Activated CD4-positive, CD25-positive, alpha-beta regulatory T cell (primary cell): ENCODE results near the gene USP9X.
"Not testable (repeated sequence)": the region's sequence is repeated elsewhere in the genome, so short reads cannot be mapped to it uniquely, and the experiment has no call there.

ENCODE experiments used
- DNase-seq, 4 experiments: peaks; one replicate each; lab custom pipeline; 2025; lab: John Stamatoyannopoulos, UW

USP9X gene

DNA sequence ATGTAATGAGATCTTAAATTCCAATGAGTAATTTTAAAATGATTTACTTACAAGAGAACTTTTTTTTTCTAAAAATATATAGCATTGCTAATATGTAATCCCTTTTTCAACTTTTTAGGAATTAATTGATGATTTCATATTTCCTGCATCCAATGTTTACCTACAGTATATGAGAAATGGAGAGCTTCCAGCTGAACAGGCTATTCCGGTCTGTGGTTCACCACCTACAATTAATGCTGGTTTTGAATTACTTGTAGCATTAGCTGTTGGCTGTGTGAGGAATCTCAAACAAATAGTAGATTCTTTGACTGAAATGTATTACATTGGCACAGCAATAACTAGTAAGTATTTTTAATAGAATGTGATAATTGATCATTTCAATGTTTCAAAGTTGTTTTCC is 113.2 kb downstream of the USP9X start:
- no peak for DNase-seq

DNA sequence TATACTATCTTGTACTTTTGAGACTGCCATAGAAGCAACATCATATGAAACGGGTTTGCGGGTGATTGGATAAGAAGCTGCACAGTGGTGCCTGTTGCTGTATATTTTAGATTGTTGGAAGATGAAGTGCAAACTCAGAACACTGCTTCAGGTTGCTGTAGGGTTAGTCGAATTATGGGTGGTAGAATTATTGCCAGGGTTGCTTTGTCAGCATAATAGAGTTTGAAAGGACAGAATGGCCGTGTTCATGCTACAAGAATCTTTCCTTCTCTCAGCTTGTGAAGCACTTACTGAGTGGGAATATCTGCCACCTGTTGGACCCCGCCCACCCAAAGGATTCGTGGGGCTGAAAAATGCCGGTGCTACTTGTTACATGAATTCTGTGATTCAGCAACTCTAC is 115.5 kb downstream of the USP9X start:
- DNase-seq: no peak

DNA sequence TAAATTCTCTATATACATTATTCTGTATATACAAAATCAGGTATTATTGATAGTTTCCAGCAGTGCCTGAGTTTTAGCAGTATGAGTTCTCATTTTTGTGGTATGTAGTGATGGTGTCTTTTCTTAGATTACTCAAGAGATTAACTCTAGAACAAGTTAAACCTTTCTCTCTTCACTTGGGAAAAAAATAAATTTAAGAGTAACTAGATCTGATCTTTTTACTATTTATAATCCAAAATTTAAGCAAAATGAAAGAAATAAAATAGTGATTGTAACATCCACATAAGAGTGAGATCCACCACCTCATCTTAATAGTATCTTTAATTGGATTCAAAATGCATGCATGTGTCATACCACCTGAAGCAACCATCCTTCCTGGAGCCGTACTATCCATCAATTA is 124.6 kb downstream of the USP9X start:
- DNase-seq: no peak

DNA sequence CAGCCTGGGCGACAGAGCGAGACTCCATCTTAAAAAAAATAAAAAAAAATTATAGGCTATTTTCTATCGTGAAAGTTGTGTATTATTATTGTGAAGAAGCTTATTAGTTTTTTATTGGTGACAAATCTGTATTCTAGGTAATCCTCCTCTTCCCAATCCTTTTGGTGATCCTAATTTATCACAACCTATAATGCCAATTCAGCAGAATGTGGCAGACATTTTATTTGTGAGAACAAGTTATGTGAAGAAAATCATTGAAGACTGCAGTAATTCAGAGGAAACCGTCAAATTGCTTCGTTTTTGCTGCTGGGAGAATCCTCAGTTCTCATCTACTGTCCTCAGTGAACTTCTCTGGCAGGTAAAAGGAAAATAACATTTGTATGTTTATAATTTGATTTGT is 139.4 kb downstream of the USP9X start:
- no peak for DNase-seq

DNA sequence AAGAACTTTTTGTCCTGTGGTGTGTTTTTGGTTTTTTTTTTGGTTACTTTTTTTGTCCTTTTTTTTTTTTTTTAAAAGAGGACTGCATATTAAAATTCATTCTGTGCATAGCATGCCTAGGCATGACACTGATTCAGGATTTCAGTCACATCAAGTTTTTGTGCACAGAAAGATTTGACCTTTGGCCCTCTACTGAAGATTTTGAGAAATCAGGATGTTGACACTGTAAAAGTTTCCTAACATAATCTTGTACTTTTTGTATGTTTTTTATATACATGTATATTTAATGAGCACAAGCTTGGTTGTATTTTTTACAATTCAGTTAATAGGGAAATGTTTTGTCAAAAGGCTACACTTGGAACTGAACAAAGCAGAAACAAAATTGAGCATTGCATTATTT is 148.7 kb downstream of the USP9X start:
- no peak for DNase-seq

DNA sequence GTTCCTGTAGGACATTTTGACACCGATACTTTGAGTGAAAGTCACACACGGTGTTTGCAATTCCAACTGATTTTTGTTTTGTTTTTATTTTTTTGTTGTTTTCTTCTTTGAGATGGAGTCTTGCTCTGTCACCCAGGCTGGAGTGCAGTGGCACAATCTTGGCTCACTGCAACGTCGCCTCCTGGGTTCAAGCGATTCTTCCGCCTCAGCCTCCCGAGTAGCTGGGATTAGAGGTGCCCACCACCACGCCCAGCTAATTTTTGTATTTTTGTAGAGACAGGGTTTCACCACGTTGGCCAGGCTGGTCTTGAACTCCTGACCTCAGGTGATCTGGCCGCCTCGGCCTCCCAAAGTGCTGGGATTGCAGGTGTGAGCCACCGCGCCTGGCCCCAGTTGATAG is 149.2 kb downstream of the USP9X start:
- not testable (repeated sequence) for DNase-seq

DNA sequence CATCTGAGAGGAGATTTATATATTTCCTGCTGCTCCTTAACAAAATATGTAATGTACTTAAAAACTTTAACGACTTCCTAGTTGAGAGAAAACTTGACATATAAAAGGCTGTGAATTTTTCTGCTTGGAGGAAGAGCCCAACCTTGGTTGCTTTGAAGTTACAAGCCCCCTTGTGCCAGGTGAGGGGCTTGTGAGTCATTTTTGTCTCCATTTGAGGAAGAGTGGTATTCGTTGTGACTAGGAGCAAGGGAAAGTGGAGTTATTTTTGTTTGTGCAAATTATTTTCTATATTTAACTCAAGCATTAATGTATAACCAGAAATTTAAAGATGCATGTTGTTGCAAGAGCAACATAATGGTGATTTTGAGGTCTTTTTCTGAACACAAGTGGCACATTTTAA is 149.7 kb downstream of the USP9X start:
- no peak for DNase-seq

DNA sequence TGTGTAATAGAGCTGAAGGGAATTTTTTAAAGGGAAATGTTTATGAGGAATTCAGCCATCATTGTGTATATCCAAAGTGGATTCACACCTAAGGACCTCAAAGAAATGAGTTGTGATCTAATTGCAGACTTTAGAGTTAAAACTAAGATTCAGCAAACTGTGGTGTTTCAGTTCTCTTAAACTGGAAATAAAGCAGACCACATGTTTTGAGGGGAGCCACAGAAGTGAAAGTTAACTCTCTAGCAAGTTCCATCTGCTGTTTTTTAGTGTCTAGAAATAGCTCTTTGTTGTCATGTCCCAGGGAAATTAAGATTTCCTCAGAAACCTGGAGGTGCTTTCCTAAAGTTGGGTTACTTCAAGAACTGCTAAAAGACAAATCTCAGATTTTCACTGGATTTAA is 151.4 kb downstream of the USP9X start:
- DNase-seq: no peak

DNA sequence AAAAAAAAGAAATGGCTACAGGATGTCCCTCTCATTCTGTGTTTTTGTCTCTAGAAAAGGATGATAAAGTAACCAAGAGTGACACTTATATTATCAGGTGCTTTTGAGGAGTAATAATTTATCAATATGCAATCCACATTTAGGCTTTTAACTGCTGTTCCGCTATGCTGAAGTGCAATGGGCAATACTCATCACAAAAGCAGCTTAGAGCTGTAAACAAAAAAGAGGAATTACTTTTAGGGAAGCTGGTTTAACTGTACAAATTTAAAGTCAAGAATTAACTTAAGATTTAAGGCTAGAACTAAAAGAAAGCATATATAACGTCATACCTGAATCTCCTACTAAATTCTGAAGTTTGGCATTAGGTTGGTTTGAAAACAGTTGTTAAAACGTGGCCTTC is 155.3 kb downstream of the USP9X start:
- no peak for DNase-seq

DNA sequence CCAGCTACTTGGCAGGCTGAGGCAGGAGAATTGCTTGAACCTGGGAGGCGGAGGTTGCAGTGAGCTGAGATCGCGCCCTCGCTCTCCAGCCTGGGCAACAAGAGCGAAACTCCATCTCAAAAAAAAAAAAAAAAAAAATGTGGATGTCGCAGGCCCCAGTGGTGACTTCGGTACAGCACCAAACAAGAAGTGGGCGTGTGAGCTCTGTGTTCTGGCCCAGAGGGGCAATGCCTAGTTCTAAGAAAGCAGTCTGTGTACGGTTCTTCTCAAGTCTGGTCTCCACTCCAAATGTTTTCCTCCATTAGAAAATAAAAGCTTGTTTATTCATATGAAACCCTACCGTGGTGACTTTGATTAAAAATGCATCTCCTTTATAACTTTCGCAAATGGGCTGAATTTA is 156.7 kb downstream of the USP9X start:
- DNase-seq: no peak

DNA sequence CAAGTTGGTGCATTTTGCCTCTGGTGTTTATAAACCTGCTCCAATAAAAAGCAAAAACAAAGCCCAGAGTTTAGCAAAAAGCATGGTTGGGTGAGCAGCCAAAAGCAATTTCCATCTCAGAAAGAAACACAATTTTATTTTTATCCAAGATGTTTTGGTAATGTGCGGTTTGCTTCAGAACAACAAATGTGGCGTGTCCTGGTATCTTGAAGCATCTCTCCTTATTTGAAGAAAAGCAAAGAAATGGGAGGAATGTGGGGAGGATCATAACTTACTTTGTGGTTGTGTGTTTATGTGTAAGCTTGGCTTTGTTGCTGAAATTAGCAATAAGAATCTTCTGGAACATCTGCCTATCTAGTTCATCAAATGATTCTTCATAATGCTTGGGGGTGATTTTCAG is 160.4 kb downstream of the USP9X start:
- no peak for DNase-seq

DNA sequence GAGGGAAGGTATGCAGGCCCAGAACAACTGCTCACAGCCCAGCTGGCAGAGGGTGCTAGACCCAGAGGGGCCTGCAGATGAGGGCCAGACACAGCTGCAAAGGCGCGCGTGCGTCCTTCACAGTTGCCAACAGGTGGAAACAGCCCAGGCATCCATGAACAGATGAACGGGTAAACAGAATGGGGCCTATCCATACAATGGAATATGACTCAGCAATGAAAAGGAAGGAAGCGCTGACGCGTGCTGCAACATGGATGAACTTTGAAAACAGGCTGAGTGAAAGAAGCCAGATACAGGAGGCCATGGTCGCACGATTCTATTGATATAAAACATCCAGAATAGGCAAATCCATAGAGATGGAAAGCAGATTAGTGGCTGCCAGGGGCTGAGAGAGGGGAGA is 165.6 kb downstream of the USP9X start:
- DNase-seq: no peak

DNA sequence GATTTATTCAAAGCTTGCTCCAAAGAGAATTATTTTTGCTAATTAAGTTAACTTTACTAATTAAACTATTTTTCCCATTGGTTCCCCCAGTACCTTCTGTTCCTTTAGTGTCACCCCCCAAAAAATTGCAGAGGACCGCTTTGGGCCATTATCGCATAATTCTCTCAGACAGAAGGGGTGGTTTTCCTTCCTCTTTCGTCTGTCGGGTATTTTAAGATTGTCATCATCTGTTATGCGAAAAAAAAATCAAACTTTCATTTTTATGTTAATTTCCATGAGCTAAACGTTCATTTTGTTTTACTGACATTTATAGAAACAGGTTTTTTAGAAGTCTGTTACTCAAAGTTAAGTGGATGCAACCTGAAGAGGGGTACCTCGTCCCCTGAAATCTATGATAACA is 172.6 kb downstream of the USP9X start:
- DNase-seq: no peak

DNA sequence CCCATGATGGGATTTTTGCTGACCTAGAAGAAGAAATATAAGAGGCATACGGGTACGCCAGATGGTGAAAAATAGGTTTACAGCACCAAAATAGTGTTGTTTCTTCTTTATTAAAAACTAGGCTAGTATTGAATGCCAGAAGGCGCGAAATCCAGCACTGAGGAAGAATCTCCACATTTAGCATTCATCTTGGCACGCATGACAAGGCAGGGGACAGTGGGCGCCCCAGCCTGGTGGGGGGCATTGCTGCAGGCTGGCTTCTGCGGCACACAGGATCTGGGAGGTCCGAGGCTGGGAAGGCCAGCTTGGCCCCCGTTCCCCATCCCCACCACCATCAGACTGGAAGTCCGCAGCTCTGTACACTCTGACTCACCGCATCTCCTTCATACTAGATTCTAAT is 173.0 kb downstream of the USP9X start:
- no peak for DNase-seq

DNA sequence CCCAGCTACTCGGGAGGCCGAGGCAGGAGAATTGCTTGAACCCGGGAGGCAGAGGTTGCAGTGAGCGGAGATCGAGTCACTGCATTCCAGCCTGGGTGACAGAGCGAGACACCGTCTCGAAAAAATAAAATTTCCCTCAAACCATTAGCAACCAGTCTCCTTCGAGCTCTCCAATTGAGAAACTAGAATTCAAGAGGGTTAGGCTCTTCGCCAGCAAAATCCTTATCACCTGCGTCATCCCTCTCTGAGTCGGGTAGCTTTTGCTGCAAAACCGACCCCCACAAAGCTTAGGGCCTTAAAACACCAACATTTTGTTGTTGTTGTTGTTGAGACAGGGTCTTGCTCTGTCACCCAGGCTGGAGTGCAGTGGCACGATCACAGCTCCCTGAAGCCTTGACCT is 173.6 kb downstream of the USP9X start:
- DNase-seq: no peak

DNA sequence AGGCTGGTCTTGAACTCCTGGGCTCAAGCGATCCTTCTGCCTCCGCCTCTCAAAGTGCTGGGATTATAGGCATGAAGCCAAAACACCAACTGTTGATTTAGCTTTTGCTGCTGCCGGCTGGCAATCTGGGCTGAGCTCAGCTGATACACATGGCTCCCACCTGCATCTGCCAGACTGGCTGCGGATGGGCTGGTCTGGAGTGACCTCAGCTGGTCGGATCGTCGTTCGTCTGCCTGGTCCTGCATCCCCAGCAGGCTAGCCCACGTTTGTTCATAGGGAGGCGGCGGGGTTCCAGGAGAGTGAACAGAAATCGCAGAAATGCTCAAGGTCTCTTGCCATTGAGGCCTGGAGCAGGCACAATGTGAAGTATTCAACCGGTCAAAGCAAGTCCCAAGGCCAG is 174.3 kb downstream of the USP9X start:
- no peak for DNase-seq

DNA sequence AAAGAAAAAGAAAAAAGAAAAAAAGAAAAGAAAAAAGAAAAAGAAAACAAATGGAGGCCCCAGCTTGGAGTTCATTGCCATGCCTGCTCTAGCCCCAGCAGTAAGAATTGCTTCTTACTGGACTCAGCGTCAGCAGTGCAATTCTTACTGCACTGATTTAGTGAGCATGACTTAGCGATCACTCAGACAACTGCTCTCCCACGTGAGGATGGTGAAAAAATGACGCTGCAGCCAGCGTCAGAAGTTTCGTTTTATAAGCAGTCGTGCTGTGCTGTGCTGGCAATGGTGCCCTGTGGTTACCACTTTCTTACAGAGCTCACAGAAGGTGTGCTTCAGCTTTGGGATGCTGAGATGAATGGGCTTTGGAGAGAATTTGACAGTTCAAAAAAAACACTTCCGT is 180.4 kb downstream of the USP9X start:
- DNase-seq: peak in 3 of 4 experiments; percentile 1 to 9 (median 2)

DNA sequence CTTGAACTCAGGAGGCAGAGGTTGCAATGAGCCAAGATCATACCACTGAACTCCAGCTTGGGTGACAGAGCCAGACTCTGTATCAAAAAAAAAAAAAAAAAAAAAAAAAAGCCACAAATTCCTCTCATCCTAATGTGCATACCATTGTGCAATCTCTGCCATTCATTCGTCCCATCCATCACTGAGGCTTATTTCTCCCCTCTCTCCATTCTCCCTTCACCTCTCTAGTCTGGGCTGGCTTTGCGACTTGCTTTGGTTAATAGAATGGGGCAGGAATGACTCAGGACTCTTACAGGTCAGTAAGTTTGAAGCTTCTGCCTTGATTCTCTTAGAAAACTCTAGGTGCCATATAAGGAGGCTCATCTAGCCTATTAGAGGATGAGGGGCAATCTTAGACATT is 188.4 kb downstream of the USP9X start:
- no peak for DNase-seq

DNA sequence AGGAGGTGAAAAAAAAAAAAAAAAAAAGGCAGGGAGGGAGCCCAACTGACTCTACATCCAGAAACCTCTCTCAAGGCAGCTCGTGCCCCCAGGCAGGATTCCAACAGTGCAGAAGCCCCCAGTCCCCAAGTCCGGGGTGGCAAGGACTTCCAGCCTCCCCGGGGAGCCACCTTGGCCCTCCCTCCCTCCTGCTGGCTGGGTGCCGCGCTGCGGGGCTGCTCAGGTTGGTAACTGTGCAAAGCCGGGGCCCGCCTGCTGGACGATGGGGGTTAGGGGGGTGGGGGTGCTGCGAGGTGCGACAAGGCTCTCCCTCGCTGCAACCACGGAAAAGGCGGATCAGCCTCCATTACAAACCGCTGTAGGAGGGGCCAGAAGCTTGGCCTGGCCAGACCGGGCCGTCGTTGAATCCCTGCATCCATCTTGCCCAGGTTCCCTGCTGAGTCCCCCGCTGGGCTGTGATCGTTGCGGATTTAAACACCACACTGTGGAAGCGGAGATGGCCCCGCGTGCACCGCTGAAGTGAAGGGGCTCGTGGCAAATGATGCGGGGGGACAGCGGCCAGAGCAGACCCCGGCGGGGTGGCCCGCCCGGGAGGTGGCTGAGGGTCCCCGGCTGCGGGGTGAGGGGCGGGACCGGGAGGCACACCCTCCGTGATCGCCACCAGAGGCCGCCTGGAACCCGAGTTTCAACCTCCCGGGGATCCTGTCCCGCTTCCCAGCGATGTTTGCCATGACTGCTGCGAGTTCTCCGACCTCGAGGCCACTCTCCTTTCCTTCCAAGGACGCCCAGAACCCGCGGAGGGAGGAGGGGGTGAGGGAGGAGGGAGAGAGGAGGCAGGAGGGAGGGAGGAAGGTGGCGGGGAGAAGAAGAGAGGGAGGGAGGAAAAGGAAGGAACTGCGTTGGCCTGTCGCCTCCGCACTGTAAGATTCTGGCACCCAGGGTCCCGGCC is 190.7 kb downstream of the USP9X start:
- DNase-seq: peak; percentile 3 to 14 (median 5)

DNA sequence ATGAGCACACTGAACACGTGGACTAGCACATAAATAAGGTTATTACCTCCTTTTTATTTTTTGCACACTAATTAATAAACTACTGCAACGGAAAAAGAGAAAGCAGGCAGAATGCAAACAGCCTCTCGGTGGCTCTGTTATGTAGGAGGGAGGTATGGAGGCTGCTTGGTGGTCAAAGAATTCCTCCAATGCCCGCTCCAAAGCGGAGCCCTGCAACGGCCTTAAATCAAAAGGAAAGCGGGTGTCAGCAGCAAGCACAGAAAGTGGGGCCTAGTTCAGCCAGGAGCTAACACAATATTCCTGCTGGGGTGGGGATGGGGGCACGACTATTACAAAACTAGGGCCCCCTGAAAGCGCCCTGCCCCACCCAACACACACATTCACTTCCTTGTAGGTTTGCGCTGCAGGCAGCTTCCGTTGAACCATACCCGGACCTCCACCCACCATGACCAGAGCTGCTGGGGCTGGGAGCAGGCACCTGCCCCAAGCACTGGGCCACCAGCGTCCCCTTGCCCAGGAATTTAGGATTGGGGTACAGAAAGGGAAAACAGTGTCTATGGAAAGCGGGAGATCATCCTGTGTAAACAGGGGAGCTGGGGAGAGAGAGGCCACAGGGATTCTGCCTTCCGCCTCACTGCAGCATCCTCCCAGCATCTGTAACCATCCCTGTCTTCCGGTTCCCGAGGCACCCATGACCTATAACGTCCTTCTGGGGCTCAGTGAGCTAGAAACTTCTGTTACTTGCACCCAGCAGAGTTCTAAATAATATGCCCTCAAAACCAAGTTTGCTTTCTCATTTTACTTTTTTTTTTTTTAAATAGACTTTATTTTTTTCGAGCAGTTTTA is 191.6 kb downstream of the USP9X start:
- DNase-seq: no peak

DNA sequence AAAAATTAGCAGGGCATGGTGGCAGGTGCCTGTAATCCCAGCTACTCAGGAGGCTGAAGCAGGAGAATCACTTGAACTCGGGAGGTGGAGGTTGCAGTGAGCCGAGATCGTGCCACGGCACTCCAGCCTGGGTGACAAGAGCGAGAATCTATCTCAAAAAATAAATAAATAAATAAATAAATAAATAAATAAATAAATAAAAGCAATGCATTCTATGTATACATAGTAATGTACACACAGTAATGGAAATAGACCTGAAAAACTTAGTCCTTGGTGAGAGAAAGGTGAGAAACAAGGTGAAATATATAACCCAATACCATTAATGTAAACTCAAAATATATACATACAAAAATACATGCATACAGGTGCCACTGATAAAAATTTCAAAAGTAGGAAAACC is 197.1 kb downstream of the USP9X start:
- not testable (repeated sequence) for DNase-seq

DNA sequence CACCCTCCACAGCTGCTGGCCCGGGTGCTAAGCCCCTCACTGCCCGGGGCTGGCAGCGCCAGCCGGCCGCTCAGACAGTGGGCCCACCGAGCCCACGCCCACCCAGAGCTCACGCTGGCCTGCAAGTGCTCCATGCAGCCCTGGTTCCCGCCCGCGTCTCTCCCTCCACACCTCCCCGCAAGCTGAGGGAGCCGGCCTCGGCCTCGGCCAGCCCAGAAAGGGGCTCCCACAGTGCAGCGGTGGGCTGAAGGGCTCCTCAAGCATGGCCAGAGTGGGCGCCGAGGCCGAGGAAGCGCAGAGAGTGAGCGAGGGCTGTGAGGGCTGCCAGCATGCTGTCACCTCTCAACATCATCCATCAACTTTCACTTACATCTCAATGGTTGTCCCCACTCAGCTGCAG is 200.7 kb downstream of the USP9X start:
- not testable (repeated sequence) for DNase-seq
